GM19238 (cell line): Measurements from ENCODE around the gene P2RY13.

Experiments
- DNase-seq: peaks from one replicate; pipeline ENCODE4 v3.0.0; 2011; ENCODE audit warnings: low spot score; ENCODE audit not compliant: insufficient read length

The P2RY13 gene

DNA sequence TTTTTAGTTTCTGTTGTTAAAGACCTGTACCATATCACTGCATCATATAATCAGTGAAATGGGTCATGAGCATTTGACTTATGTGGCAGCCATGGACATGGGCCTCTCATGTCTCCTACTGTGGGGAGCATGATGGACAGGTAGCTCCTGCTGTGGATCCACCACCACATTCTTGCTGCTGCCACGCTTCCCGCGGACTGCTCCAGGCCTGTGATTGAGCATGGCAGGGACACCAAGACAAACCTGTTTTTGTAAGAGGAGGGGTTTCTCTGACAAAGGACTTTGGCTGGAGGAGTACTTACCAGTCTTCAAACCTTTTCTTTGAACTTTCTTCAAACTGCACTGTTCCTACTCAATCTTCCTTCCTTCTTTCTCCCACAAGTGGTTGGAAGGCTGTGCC, 33.1 kb downstream of the P2RY13 start:
- no peak for DNase-seq

DNA sequence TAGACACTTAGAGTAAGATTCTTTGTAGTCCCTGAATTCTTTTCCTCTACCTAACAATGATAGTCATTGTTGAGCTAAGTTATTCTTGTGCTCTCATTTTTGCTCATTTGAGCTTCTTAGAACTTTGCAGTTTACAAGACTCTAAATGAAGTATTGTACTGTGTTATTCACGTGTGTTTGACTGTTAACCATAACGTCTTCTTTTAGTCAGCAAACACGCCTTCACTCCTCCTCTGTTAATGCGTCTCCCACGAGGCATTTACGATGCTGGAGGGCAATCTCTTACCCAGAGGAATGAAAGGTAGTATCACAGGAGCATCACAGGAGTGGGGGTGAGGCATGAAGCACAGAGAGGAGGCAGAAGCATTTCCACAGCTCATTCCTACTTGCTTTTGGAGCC, 36.2 kb downstream of the P2RY13 start:
- no peak for DNase-seq

DNA sequence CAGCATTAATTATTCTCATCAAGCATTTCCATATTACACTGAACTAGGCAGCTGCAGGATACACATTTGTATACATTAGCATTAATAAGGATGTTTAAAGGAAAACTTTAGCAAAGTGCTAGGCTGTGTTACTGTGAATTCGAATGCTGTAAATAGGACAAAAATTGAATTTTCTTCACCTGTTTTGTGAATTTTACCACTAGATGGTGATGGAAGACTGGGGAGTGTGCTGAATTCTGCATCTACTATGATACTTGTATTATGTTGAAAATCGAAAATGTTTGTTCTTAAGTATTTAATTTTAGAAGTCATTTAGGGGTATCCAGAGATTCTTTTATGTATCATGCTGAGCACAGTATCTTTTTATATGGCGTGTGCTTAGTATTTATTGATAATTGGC, 38.7 kb downstream of the P2RY13 start:
- no peak for DNase-seq

DNA sequence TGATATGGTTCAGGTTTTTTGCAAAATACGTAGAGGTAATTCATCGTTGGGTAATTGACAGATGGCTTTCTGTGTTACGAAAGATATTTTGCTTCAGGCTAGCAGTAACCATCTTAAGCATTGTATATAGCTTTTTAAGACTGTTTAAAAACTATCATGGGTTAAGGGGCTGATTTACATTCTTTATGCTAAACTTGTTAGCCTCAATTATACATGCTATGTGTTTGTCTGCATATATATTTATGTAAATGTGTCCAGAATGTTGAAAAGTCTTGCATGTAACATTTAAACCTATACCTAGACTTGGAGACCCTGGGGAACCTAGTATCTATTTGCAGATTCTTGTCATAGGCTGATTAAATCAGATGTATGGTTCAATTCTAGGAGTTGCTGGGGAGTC, 39.9 kb downstream of the P2RY13 start:
- no peak for DNase-seq

DNA sequence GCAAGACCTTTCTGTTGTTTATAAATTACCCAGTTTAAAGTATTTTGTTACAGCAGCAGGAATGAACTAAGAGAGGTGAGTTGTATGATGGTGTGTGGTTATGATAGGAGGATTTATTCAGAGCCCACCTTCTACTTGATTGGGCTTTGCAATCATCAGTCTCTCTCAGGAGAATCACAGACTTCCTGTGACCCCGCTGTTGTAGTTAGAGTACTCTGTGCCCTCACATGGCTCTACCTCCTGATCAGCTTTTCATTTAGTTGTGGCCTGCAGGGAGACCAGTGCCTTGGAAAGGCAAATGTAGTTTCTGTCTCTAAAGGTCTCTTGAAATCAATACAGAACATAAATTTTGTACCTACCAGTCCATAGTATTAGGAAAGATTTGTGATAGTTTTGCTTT, 43.4 kb downstream of the P2RY13 start:
- DNase-seq, result no peak

DNA sequence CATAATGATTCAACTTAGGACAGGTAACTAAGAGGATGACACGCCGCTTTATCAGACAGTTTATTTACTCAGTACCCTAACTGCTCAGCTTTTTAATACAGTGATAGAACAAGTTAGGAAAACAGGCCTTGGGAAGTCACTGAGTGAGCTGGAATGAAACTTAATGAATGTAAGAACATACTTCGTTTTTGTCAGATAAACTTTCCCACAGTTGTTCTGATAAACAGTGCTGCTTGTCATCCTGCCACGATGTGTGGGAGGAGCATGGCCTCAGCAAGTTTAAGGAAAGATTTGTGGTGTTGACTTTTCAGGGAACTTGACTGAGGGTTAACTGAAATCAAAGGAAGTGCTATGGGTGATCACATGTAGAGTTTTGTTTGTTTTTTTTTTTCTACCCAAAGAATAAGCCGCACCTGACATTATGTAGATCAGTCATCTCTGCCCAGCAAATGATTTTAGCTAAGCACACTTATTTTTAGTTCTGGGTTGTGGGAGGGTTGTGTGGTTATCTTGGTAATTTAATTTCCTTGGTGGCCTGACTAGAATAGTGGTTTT, 45.4 kb downstream of the P2RY13 start:
- DNase-seq, result no peak

DNA sequence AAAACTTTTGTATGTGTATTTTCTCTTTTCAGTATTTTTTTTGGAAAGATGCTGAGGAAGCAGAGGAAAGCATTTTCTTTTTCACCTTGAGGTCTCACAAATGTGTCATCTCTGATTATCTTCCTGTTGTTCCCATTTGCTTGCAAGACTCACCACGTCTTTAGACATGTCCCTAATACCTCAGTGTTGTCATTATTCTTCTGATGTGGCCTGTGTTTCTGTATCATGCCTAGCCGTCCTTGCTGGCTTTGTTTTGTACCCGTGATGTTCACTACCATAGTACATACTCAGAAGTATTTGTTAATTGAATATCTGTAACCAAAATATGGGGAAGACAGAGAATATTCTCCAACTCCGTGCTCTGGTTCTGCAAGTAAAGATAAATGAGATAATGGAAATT, 46.0 kb downstream of the P2RY13 start:
- no peak for DNase-seq

DNA sequence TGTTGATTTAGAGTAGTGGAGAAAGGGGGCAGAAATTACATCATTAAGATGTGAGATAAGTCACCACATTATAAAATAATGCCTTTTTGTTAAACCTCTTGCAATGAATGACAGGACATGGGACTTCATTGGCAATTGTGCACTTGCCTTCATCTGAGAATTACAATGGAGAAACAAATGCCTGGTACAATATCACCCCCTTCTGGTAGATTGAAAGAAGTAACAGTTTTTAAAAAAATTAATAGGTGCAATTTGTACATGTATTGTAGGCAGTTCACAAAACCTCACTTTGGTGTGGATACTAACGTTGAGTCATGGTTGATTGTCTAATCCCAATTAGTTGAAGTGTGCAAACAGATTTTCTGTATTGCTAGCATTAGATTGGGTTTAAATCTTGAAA, 46.4 kb downstream of the P2RY13 start:
- DNase-seq, result peak; percentile 22

DNA sequence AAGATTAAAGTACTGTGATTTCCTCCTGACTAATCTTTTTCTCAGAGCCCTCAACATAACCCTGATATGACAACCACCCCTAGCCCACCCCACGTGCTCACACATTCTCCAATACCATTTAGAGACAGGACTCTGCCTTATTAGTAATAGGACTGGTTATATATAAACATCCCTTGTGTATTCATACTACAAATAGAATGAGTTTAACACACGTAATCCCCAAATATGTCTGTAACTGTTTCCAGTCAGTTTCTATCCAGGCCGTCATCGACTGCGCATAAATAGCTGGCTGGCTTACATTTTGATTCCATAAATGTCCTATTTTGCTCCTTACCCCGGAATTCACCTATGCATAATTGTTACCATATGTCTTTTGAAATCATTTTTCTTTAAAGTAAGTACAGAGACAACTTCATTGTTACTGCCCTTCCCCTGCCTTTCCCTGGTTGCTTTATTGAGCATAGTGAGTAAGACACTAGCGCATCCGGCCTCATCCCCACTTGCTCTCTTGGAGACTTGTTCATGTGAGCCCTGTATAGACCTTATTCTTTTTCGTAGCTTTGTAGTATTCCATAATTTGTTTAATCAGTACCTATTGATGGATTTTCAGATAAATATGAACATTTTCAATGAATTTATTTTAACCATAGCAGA, 47.6 kb downstream of the P2RY13 start:
- no peak for DNase-seq

DNA sequence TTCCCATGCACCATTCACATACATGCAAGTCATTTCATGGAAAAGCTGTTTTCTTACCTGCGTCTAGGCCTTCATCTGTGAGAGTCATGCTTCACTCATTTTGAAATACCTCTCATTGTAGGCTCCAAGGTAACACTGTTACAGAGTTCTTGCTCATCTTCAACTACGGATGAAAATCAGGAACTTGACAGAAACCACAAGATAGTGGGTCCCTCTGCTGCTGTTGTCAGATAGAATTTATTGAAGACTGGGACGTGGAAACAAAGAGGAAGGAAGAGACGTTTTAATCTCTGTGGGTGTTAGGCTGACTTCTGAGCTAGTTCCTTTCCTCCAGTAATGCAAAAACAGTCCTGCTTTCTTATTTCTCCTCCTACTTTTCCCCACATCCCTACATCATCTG, 51.1 kb downstream of the P2RY13 start, which contains the start of gene P2RY14:
Gene P2RY14 (minus strand): TSS at position 313 of the 400 bp plus-strand sequence. CDS start 64,226 bp downstream, outside the sequence.
- DNase-seq, result no peak

DNA sequence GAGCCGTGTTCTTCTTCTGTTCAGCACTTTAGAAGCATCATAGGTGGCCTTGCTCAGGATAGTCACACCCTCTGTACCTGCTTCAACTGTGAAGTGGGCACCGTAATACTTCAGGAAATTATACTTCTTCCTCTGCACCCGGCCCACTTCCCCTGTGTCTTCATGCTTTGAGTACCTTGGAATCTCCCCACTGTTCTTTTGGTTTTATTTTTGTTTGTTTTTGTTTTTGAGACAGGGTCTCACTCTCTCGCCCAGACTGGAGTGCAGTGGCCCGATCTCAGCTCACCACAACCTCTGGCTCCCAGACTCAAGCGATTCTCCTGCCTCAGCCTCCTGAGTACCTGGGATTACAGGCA, 52.7 kb downstream of the P2RY13 start:
- no peak for DNase-seq
